ENCODE data around the gene GAREM1.
"Not testable (repeated sequence)": the region's sequence is repeated elsewhere in the genome, so short reads cannot be mapped to it uniquely, and the experiment has no call there.

The GAREM1 gene

GRCh38 chr18:32293107-32293506 is 177.6 kb downstream of the GAREM1 start:
- no peak overlapping the region for H3K27ac ChIP-seq
- TF ChIP-seq ZFX (IDR thresholded peaks at IDR 0.05) = no peak
- TF ChIP-seq CTCF (conservative IDR thresholded peaks at IDR 0.05) = no peak

- H3K27ac ChIP-seq = not testable (repeated sequence)
Measured at GRCh38 chr18:32291623-32292022, 179.1 kb downstream of the GAREM1 start.

- TF ChIP-seq CTCF (conservative IDR thresholded peaks at IDR 0.05) (no peak), ZFX (IDR thresholded peaks at IDR 0.05) (no peak)
- no peak overlapping the region for H3K27ac ChIP-seq
Measured at GRCh38 chr18:32290810-32291209, 179.9 kb downstream of the GAREM1 start.

- H3K27ac ChIP-seq = no peak overlapping the region
- TF ChIP-seq CTCF (conservative IDR thresholded peaks at IDR 0.05) (peak; percentile 81), ZFX (IDR thresholded peaks at IDR 0.05) (no peak)
Measured at GRCh38 chr18:32289483-32290075, 181.1 kb downstream of the GAREM1 start.

- no peak for TF ChIP-seq ZFX (IDR thresholded peaks at IDR 0.05)
- no peak for TF ChIP-seq CTCF (conservative IDR thresholded peaks at IDR 0.05)
Measured at GRCh38 chr18:32287873-32288272, 182.8 kb downstream of the GAREM1 start.

GRCh38 chr18:32287249-32287648 is 183.4 kb downstream of the GAREM1 start:
- H3K27ac ChIP-seq = no peak overlapping the region
- TF ChIP-seq CTCF (conservative IDR thresholded peaks at IDR 0.05) (no peak), ZFX (IDR thresholded peaks at IDR 0.05) (no peak)

More at GRCh38 chr18:32287873-32288272, 182.8 kb downstream of the GAREM1 start:
- H3K27ac ChIP-seq = no peak overlapping the region

GRCh38 chr18:32286749-32287148 is 183.9 kb downstream of the GAREM1 start:
- TF ChIP-seq CTCF (conservative IDR thresholded peaks at IDR 0.05) (no peak), ZFX (IDR thresholded peaks at IDR 0.05) (no peak)
- H3K27ac ChIP-seq = no peak overlapping the region

GRCh38 chr18:32284284-32284683 is 186.4 kb downstream of the GAREM1 start:
- TF ChIP-seq CTCF (conservative IDR thresholded peaks at IDR 0.05) (no peak), ZFX (IDR thresholded peaks at IDR 0.05) (no peak)
- no peak overlapping the region for H3K27ac ChIP-seq
